Type B pancreatic cell (in vitro differentiated cells): Measurements from ENCODE around the gene GPR162. TPM values are rescaled to one million over a fixed set of nuclear protein-coding genes. Genes with fewer than 3 reads are reported as not detected.

Experiments
- DNase-seq: peaks from one replicate; pipeline ENCODE4 v3.0.0; 2021; ENCODE audit warnings: mixed read lengths; ENCODE audit not compliant: unreplicated experiment; ENCODE audit errors: extremely low spot score
- H3K27ac Mint-ChIP-seq: 2 replicates; pipeline ENCODE4 v1.8.0; 2021; ENCODE audit warnings: mild to moderate bottlenecking, mixed read lengths
- H3K27me3 Mint-ChIP-seq: 2 replicates; pipeline ENCODE4 v1.8.0; 2021; ENCODE audit warnings: mixed read lengths
- H3K36me3 Mint-ChIP-seq: 2 replicates; pipeline ENCODE4 v1.8.0; 2021; ENCODE audit warnings: mixed read lengths
- H3K4me1 Mint-ChIP-seq: one replicate; pipeline ENCODE4 v1.8.0; 2021; ENCODE audit warnings: mixed read lengths; ENCODE audit not compliant: unreplicated experiment
- H3K4me3 Mint-ChIP-seq: 2 replicates; pipeline ENCODE4 v1.8.0; 2021; ENCODE audit warnings: mild to moderate bottlenecking, mixed read lengths
- H3K9me3 Mint-ChIP-seq: 2 replicates; pipeline ENCODE4 v1.8.0; 2021; ENCODE audit warnings: mixed read lengths
- CTCF ChIP-seq: fragments of 200-600 bp; sonication (generic); conservative IDR thresholded peaks from 2 replicates; pipeline ENCODE4 v1.5.0; 2021; ENCODE audit warnings: antibody characterized with exemption, mild to moderate bottlenecking
- total RNA-seq: library from RNA; stranded (reverse); gene quantifications from 2 replicates; pipeline ENCODE4 v1.2.1, GENCODE V29; 2021; ENCODE audit warnings: low replicate concordance

Gene GPR162
- total RNA-seq, 1 donor from 2014 or later, result 17.8 TPM

- peaks cover 2% of the 10 kb centered on the region for H3K27me3 Mint-ChIP-seq
- H3K9me3 Mint-ChIP-seq, result no peaks in the 10 kb centered on the region
- peak overlapping the region; percentile 98 for H3K27ac Mint-ChIP-seq
- no peak for DNase-seq
- no peak for TF ChIP-seq CTCF
- H3K4me1 Mint-ChIP-seq, result peaks cover 12% of the 10 kb centered on the region
- peak overlapping the region; percentile 94 for H3K4me3 Mint-ChIP-seq
- H3K36me3 Mint-ChIP-seq, result peaks cover 21% of the 10 kb centered on the region
Measured at GRCh38 chr12:6852651-6853354, 31.2 kb downstream of the GPR162 start.

GRCh38 chr12:6853626-6854025 is 32.0 kb downstream of the GPR162 start:
- peaks cover 26% of the 10 kb centered on the region for H3K36me3 Mint-ChIP-seq
- no peak for TF ChIP-seq CTCF
- H3K27me3 Mint-ChIP-seq, result peaks cover 2% of the 10 kb centered on the region
- DNase-seq, result no peak
- peak overlapping the region; percentile 98 for H3K27ac Mint-ChIP-seq
- peak overlapping the region; percentile 94 for H3K4me3 Mint-ChIP-seq
- no peaks in the 10 kb centered on the region for H3K9me3 Mint-ChIP-seq
- H3K4me1 Mint-ChIP-seq, result peaks cover 12% of the 10 kb centered on the region

GRCh38 chr12:6854036-6854435 is 32.4 kb downstream of the GPR162 start:
- Mint-ChIP-seq H3K27ac (peak overlapping the region; percentile 98), H3K4me3 (peak overlapping the region; percentile 94), H3K4me1 (peaks cover 12% of the 10 kb centered on the region), H3K9me3 (no peaks in the 10 kb centered on the region), H3K36me3 (peaks cover 26% of the 10 kb centered on the region), H3K27me3 (peaks cover 2% of the 10 kb centered on the region)
- DNase-seq, result no peak
- TF ChIP-seq CTCF, result no peak

GRCh38 chr12:6855322-6855721 is 33.7 kb downstream of the GPR162 start:
- no peak for TF ChIP-seq CTCF
- DNase-seq, result no peak
- Mint-ChIP-seq H3K4me3 (no peak overlapping the region), H3K27ac (peak overlapping the region; percentile 27), H3K9me3 (no peaks in the 10 kb centered on the region), H3K4me1 (peaks cover 12% of the 10 kb centered on the region), H3K36me3 (peaks cover 27% of the 10 kb centered on the region), H3K27me3 (peaks cover 2% of the 10 kb centered on the region)

- DNase-seq, result no peak
- Mint-ChIP-seq H3K36me3 (peaks cover 43% of the 10 kb centered on the region), H3K4me3 (no peak overlapping the region), H3K27me3 (no peaks in the 10 kb centered on the region), H3K4me1 (peaks cover 5% of the 10 kb centered on the region), H3K27ac (no peak overlapping the region), H3K9me3 (no peaks in the 10 kb centered on the region)
- TF ChIP-seq CTCF, result no peak
Measured at GRCh38 chr12:6858799-6859198, 37.2 kb downstream of the GPR162 start.
